SK-N-SH (cell line): Measurements from ENCODE around the gene BAIAP2L1.

ENCODE experiments used
- EP300 ChIP-seq, 2 experiments: IDR thresholded peaks; 2 replicates each; pipeline versions ENCODE4 v1.4.0 to v1.6.1; 2012; ENCODE audit warnings: borderline replicate concordance in 1 of 2, low read depth in 1 of 2, low read length in 1 of 2
- EZH2phosphoT487 ChIP-seq: fragments of 200-600 bp; sonication (generic); IDR thresholded peaks from 2 replicates; pipeline ENCODE4 v1.6.1; 2017; ENCODE audit warnings: low read depth, mixed run types, mild to moderate bottlenecking, antibody characterized with exemption, moderate library complexity, borderline replicate concordance
- JUND ChIP-seq: IDR thresholded peaks from 2 replicates; pipeline ENCODE4 v1.4.0; 2012
- MXI1 ChIP-seq: IDR thresholded peaks from 2 replicates; pipeline ENCODE4 v1.6.1; 2012; ENCODE audit warnings: mild to moderate bottlenecking, low read depth, low read length, improper control_type of control experiment
- POLR2AphosphoS5 ChIP-seq: IDR thresholded peaks from 2 replicates; pipeline ENCODE4 v1.6.1; 2012; ENCODE audit warnings: low read depth, low read length
- RCOR1 ChIP-seq: fragments of 150-350 bp; IDR thresholded peaks from 2 replicates; pipeline ENCODE4 v1.6.1; 2017; ENCODE audit warnings: antibody characterized with exemption, low read length
- RFX5 ChIP-seq: IDR thresholded peaks from 2 replicates; pipeline ENCODE4 v1.6.1; 2012; ENCODE audit warnings: mild to moderate bottlenecking, improper control_type of control experiment, low read length
- RXRA ChIP-seq: IDR thresholded peaks from 2 replicates; pipeline ENCODE4 v1.4.0; 2012; ENCODE audit warnings: low read depth, mild to moderate bottlenecking, borderline replicate concordance
- TAF1 ChIP-seq: IDR thresholded peaks from 2 replicates; pipeline ENCODE4 v1.6.1; 2012; ENCODE audit warnings: low read depth, mild to moderate bottlenecking, low read length, moderate library complexity, borderline replicate concordance
- TF ChIP-seq, protein P1 (sequence below): fragments of 200-600 bp; sonication (generic); IDR thresholded peaks from 2 replicates; pipeline ENCODE4 v1.6.1; 2017; ENCODE audit warnings: antibody characterized with exemption, mild to moderate bottlenecking, moderate library complexity
- TF ChIP-seq, protein P2 (sequence below): IDR thresholded peaks from 2 replicates; pipeline ENCODE4 v1.6.1; 2012; ENCODE audit warnings: mild to moderate bottlenecking, low read depth, low read length, moderate library complexity
- TF ChIP-seq, protein P3 (sequence below): IDR thresholded peaks from 2 replicates; pipeline ENCODE4; 2012

DNA sequence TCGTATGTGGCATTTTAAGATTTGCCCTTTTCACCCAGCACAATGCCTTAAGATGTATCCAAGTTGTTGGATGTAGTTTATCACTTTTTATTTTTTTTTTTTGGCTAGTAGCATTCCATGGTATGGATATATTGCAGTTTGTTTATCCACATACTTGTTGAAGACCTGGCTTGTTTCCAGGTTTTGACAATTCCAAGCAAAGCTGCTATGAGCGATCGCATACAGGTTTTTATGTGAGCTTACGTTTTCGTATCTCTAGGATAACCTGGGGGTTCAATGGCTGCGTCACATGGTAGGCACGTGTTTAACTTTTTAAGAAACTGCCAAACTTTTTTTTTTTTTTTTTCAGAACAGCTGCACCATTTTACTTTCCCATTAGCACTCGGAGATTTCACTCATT, 32.2 kb downstream of the BAIAP2L1 start:
- no peak for TF ChIP-seq RFX5
- no peak for TF ChIP-seq JUND
- TF ChIP-seq, protein P1, sequence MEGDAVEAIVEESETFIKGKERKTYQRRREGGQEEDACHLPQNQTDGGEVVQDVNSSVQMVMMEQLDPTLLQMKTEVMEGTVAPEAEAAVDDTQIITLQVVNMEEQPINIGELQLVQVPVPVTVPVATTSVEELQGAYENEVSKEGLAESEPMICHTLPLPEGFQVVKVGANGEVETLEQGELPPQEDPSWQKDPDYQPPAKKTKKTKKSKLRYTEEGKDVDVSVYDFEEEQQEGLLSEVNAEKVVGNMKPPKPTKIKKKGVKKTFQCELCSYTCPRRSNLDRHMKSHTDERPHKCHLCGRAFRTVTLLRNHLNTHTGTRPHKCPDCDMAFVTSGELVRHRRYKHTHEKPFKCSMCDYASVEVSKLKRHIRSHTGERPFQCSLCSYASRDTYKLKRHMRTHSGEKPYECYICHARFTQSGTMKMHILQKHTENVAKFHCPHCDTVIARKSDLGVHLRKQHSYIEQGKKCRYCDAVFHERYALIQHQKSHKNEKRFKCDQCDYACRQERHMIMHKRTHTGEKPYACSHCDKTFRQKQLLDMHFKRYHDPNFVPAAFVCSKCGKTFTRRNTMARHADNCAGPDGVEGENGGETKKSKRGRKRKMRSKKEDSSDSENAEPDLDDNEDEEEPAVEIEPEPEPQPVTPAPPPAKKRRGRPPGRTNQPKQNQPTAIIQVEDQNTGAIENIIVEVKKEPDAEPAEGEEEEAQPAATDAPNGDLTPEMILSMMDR, result no peak
- no peak for TF ChIP-seq RCOR1
- no peak for TF ChIP-seq RXRA
- no peak for TF ChIP-seq EZH2phosphoT487
- TF ChIP-seq EP300 (IDR thresholded peaks at IDR 0.05; ENCODE audit: borderline replicate concordance in 1 of 2, low read depth in 1 of 2, low read length in 1 of 2), result no peak
- TF ChIP-seq, protein P2, sequence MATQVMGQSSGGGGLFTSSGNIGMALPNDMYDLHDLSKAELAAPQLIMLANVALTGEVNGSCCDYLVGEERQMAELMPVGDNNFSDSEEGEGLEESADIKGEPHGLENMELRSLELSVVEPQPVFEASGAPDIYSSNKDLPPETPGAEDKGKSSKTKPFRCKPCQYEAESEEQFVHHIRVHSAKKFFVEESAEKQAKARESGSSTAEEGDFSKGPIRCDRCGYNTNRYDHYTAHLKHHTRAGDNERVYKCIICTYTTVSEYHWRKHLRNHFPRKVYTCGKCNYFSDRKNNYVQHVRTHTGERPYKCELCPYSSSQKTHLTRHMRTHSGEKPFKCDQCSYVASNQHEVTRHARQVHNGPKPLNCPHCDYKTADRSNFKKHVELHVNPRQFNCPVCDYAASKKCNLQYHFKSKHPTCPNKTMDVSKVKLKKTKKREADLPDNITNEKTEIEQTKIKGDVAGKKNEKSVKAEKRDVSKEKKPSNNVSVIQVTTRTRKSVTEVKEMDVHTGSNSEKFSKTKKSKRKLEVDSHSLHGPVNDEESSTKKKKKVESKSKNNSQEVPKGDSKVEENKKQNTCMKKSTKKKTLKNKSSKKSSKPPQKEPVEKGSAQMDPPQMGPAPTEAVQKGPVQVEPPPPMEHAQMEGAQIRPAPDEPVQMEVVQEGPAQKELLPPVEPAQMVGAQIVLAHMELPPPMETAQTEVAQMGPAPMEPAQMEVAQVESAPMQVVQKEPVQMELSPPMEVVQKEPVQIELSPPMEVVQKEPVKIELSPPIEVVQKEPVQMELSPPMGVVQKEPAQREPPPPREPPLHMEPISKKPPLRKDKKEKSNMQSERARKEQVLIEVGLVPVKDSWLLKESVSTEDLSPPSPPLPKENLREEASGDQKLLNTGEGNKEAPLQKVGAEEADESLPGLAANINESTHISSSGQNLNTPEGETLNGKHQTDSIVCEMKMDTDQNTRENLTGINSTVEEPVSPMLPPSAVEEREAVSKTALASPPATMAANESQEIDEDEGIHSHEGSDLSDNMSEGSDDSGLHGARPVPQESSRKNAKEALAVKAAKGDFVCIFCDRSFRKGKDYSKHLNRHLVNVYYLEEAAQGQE, result no peak
- TF ChIP-seq TAF1, result no peak
- TF ChIP-seq MXI1, result no peak
- TF ChIP-seq, protein P3, sequence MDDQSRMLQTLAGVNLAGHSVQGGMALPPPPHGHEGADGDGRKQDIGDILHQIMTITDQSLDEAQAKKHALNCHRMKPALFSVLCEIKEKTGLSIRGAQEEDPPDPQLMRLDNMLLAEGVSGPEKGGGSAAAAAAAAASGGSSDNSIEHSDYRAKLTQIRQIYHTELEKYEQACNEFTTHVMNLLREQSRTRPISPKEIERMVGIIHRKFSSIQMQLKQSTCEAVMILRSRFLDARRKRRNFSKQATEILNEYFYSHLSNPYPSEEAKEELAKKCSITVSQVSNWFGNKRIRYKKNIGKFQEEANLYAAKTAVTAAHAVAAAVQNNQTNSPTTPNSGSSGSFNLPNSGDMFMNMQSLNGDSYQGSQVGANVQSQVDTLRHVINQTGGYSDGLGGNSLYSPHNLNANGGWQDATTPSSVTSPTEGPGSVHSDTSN, result no peak
- no peak for TF ChIP-seq POLR2AphosphoS5
